ENCODE results near the gene PNCK. TPM values are rescaled to one million over a fixed set of nuclear protein-coding genes. Genes with fewer than 3 reads are reported as not detected.

PNCK gene
- total and polyA plus RNA-seq, 2 of the 13 experiments (the other 11 are each of a cell fraction or from before 2014, with no cell fraction given): 33.1 TPM; not detected in 1

- TF ChIP-seq REST (IDR thresholded peaks at IDR 0.05; ENCODE audit: borderline replicate concordance in 1 of 2, low read depth in 1 of 2, low read length in 2 of 2): no peak
- TF ChIP-seq ZNF639 (CRISPR knock-in tag; conservative IDR thresholded peaks at IDR 0.05): 0 out of 2 replicates have a peak, but pooled peaks have one; percentile 3
- TF ChIP-seq ZSCAN25 (CRISPR knock-in tag; IDR thresholded peaks at IDR 0.05): peak; percentile 7; the same call in 1 of the 2 replicates
- no peak for TF ChIP-seq ZNF556 (CRISPR knock-in tag; IDR thresholded peaks at IDR 0.05; ENCODE audit: borderline replicate concordance)
- no peak for TF ChIP-seq KLF15 (CRISPR knock-in tag; IDR thresholded peaks at IDR 0.05; ENCODE audit: borderline replicate concordance)
- no peak for TF ChIP-seq ZBTB46 (CRISPR knock-in tag; IDR thresholded peaks at IDR 0.05; ENCODE audit: borderline replicate concordance)
- no peak for TF ChIP-seq KIAA2018 (CRISPR knock-in tag; IDR thresholded peaks at IDR 0.05; ENCODE audit: borderline replicate concordance)
- TF ChIP-seq NR2C2 (CRISPR knock-in tag; IDR thresholded peaks at IDR 0.05; ENCODE audit: borderline replicate concordance): no peak
Measured at GRCh38 chrX:153628129-153628528, 45.5 kb downstream of the PNCK start (continued).

Measured in HepG2 (cell line).